ENCODE data around the gene DNMT3B. TPM values are rescaled to one million over a fixed set of nuclear protein-coding genes. Genes with fewer than 3 reads are reported as not detected.
"Not testable (repeated sequence)": the region's sequence is repeated elsewhere in the genome, so short reads cannot be mapped to it uniquely, and the experiment has no call there.

The DNMT3B gene
- polyA plus RNA-seq, 4 donors = 3.8 to 8.7 (median 7.1) TPM

GRCh38 chr20:32789896-32790750, 27.9 kb downstream of the DNMT3B start:
- DNase-seq (ENCODE audit: low read depth in 4 of 4, low spot score in 3 of 4) = peak in 1 of 4 donors; percentile 63

GRCh38 chr20:32790751-32791057, 28.5 kb downstream of the DNMT3B start:
- DNase-seq (ENCODE audit: low read depth in 4 of 4, low spot score in 3 of 4) = no peak

- no peak for DNase-seq (ENCODE audit: low read depth in 4 of 4, low spot score in 3 of 4)
These were observed 30.1 kb downstream of the DNMT3B start for GRCh38 chr20:32792316-32792715.

- no peak for DNase-seq (ENCODE audit: low read depth in 4 of 4, low spot score in 3 of 4)
These were observed 30.7 kb downstream of the DNMT3B start for GRCh38 chr20:32792731-32793458.

GRCh38 chr20:32796383-32796948, 34.3 kb downstream of the DNMT3B start:
- no peak for DNase-seq (ENCODE audit: low read depth in 4 of 4, low spot score in 3 of 4)

- DNase-seq (ENCODE audit: low read depth in 4 of 4, low spot score in 3 of 4) = no peak
These were observed 34.8 kb downstream of the DNMT3B start for GRCh38 chr20:32796981-32797451.

- DNase-seq (ENCODE audit: low read depth in 4 of 4, low spot score in 3 of 4) = not testable (repeated sequence)
These were observed 35.4 kb downstream of the DNMT3B start for GRCh38 chr20:32797571-32797970.

GRCh38 chr20:32798046-32798981, 36.1 kb downstream of the DNMT3B start:
- DNase-seq (ENCODE audit: low read depth in 4 of 4, low spot score in 3 of 4) = no peak

- no peak for DNase-seq (ENCODE audit: low read depth in 4 of 4, low spot score in 3 of 4)
These were observed 40.9 kb downstream of the DNMT3B start for GRCh38 chr20:32803092-32803491.

GRCh38 chr20:32804022-32804715, 42.0 kb downstream of the DNMT3B start:
- no peak for DNase-seq (ENCODE audit: low read depth in 4 of 4, low spot score in 3 of 4)

GRCh38 chr20:32804817-32805216, 42.6 kb downstream of the DNMT3B start:
- DNase-seq (ENCODE audit: low read depth in 4 of 4, low spot score in 3 of 4) = no peak

GRCh38 chr20:32805721-32806120, 43.5 kb downstream of the DNMT3B start:
- DNase-seq (ENCODE audit: low read depth in 4 of 4, low spot score in 3 of 4) = no peak

- DNase-seq (ENCODE audit: low read depth in 4 of 4, low spot score in 3 of 4) = no peak
These were observed 44.2 kb downstream of the DNMT3B start for GRCh38 chr20:32806356-32806755.

GRCh38 chr20:32807706-32808105, 45.5 kb downstream of the DNMT3B start:
- no peak for DNase-seq (ENCODE audit: low read depth in 4 of 4, low spot score in 3 of 4)

GRCh38 chr20:32808438-32808837, 46.3 kb downstream of the DNMT3B start:
- DNase-seq (ENCODE audit: low read depth in 4 of 4, low spot score in 3 of 4) = no peak

- DNase-seq (ENCODE audit: low read depth in 4 of 4, low spot score in 3 of 4) = no peak
These were observed 47.7 kb downstream of the DNMT3B start for GRCh38 chr20:32809907-32810306.

- no peak for DNase-seq (ENCODE audit: low read depth in 4 of 4, low spot score in 3 of 4)
These were observed 48.8 kb downstream of the DNMT3B start for GRCh38 chr20:32810941-32811340.

GRCh38 chr20:32811886-32812285, 49.7 kb downstream of the DNMT3B start:
- no peak for DNase-seq (ENCODE audit: low read depth in 4 of 4, low spot score in 3 of 4)

- peak in 2 of 4 donors; percentile 51 to 68 for DNase-seq (ENCODE audit: low read depth in 4 of 4, low spot score in 3 of 4)
These were observed 58.0 kb downstream of the DNMT3B start for GRCh38 chr20:32819992-32820697.

Measured in left renal pelvis (tissue), 4 donors.